ENCODE measurements around the gene MRPL33.
A peak's percentile ranks its signal among the peaks of the same experiment; 100 is the strongest.

Gene MRPL33

DNA sequence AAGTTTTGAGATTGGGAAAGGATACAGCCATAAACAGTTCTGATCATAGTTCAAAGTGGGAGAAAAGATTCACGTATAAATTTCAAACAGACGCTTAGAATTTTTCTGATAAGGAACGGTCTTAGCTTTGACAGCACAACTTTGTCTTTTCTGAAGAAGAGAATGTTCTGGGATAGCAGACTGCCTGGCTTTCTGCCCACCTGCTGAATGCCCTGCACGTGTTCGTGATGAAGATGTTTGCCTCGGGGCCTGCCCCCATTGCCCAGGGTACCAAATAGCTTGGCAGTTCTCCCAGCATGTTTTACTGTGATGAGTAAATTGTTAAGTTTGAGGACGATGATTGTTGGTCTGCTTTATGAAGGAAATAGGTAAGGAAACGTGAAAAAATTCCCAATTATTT is 4.6 kb downstream of the MRPL33 start:
- FAIRE-seq (no peak), DNase-seq (ENCODE audit: low spot score) (no peak)

- DNase-seq (ENCODE audit: low spot score), result no peak
- no peak for FAIRE-seq
These were observed 5.2 kb downstream of the MRPL33 start for GRCh38 chr2:27776696-27777095.

GRCh38 chr2:27779417-27780055 is 8.0 kb downstream of the MRPL33 start:
- FAIRE-seq (no peak), DNase-seq (ENCODE audit: low spot score) (no peak)

DNA sequence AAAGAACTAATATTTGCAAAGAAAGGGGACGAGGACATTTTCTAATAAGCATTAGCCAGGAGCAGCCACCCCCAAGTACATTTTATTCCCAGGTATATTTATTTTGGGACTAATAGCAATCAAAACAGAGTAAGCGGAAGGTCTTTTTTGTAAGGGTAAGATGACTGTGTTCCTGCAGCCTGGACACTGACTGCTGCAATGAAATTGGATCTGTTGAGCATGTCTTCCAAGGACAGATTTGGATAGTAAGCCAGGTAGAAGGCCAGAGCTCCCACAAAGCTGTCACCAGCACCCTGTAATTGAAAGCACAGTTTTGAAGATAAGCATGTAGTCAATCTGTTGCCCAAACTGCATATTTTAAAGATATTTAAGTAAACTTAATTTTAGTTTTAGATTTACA is 10.0 kb downstream of the MRPL33 start:
- no peak for DNase-seq (ENCODE audit: low spot score)
- FAIRE-seq, result no peak

GRCh38 chr2:27782701-27783100 is 11.2 kb downstream of the MRPL33 start:
- DNase-seq (ENCODE audit: low spot score), result no peak
- no peak for FAIRE-seq

GRCh38 chr2:27790796-27791195 is 19.3 kb downstream of the MRPL33 start:
- DNase-seq (ENCODE audit: low spot score), result no peak
- FAIRE-seq, result peak; percentile 55

DNA sequence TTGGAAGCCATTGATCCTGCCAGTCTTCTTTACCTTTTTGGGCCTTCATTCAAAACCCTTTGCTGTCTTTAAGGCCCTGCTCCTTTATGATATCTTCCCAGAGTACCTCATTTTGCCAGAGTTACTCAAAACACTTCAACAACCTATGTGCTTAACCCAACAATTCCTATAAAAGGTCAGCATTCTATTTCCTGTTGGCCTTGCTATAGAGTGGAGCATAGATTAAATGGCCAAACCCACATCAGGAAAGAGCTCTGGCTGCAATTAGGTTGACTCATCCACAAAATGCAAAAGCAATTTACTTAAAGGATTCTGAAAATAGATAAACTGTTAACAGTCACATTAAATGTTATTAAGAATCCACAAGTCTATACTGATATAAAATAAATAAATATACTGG is 21.2 kb downstream of the MRPL33 start:
- DNase-seq (ENCODE audit: low spot score) (no peak), FAIRE-seq (no peak)

DNA sequence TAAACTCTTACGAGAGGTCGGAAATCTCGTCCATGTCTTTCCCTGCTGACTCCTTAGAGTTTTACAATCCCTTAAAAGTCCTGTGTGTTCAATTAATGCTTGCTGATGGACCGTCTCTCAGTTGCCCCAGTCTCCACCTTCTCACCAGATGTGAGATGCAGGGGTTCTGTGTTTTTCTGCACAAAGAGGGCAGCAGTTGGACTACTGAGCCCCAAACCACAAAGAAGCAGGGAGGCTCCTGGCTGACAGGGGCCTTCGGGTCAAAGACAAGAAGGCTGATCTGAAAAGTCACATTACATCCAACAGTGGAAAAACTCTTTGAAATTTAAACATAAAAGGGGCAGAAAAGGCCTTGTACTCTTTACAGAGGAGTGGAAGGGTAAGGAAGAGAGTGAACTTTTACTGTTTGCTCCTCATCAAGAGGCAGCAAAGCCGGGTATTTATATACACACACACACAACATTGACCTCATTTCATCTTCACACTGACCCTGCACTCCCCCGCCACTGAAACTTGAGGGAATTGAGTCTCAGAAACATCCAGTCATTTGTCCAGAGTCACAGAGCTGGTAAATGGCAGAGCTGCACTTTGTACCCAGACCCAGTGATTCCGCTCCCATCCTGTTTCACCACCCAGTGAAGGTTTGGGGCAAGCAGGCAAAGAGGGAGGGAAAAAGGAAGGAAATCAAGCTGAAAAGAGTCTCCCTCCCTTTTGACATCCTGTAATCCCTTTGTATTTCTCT is 23.7 kb downstream of the MRPL33 start:
- DNase-seq (ENCODE audit: low spot score) (no peak), FAIRE-seq (no peak)

DNA sequence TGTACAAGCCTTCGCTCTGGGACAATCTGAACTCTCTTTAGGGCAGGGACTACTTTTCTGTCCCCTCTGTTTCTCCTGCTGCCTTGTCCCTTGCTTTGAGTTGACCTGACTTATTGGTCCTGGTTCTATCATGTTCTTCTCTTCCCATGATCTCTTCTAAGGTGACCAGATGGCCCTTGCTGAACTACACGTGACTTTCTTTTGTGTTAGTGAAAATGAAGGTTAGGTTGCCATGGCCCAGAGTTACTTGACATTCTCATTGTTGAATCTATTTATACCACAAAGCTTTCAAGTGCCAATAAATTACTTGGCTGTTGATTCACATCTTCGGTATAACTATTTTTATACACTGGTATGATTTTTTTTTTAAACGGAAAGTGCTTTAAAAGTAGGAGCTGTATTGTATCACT is 24.4 kb downstream of the MRPL33 start:
- no peak for DNase-seq (ENCODE audit: low spot score)
- FAIRE-seq, result no peak

- DNase-seq (ENCODE audit: low spot score) (no peak), FAIRE-seq (no peak)
These were observed 25.6 kb downstream of the MRPL33 start for GRCh38 chr2:27796791-27797765.

DNA sequence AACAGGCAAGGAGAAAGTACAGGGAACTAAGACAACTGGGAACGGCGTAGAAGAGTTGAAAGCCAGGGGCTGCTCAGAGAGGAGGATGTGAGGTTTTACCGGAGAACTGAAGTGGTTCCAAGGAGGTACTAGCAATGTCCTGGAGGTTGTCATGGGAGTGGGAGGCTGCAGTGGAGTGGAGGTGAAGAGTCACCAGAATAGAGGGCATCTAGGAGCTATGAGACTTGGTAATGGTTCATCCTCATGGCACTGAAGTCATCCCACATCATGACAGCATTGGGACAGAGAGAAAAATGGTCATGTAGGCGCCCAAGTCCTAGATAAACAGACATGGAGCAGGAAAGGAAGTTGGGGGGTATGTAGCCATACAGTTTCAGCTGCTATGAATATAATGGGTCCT is 26.3 kb downstream of the MRPL33 start:
- FAIRE-seq (no peak), DNase-seq (ENCODE audit: low spot score) (no peak)

GRCh38 chr2:27798486-27798885 is 27.0 kb downstream of the MRPL33 start:
- DNase-seq (ENCODE audit: low spot score), result no peak
- no peak for FAIRE-seq

DNA sequence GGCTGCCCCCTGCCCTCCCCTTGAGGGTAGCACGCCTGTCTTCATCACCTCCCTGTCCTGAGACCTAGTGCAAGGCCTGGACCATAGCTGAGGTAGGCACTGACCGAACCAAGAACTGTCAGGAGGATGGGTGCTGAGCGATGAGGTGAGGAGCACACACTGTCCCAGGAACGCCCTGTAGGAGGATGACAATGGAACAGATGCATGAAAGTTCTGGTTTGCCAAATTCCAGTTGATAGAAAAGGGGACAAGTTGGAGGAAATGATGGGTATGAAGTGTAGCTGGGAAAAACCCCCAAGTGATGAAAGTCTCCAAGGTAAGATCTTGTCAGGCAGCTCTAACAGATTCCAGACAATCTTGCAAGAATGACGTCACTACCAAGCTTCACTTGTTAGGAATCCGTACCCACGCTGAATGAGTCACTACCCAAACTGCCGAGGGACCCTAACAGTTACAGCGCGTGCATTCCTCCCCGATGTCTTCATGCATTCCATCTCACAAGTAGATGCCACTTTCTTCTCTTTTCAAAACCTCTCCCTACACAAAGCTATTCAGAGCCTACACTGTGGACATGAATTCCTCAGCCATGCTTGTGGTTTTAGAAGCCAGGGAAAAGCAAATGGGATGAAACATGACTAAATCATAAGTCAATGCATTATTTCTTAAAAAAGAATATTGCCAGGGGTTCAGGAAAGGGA is 27.6 kb downstream of the MRPL33 start:
- DNase-seq (ENCODE audit: low spot score), result peak; percentile 94

DNA sequence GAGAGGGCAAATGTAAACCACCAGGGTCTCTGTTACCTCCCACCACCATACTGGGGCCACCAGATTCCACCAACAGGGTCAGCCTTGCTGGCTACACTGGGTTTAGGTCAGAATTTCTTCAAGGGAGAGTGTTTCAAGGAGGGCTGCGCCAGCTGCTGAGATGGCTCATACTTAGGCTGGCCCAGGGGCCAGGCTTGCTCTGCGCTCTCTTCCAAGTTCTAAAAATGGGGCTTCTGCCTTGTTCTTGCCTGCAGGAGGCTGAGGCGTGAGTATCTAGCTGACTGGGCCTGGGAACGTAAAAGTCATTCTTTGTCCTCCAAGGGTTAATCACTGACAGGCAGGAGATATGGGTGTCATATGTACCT is 28.1 kb downstream of the MRPL33 start:
- FAIRE-seq (no peak), DNase-seq (ENCODE audit: low spot score) (peak; percentile 73)

More for the DNA sequence above, 27.6 kb downstream of the MRPL33 start:
- FAIRE-seq, result peak; percentile 89

DNA sequence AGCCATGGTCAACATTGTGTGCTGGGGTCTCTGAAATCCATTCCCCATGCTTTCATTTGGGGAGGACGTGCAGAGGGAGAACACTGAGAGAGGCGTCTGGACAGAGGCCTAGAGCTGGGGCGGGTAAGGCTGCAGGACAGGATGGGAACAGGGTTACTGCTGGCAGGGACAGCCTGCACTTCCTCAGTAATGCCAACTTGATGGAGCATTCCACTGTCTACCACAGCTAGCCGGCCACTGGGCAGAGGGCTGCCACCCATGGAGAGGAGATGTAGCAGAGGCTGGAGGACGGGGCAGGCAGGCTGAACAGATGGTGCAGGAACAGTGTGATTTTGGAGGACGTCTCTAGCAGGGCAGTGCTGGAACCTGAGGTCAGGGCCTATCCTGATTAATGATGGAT is 29.3 kb downstream of the MRPL33 start:
- DNase-seq (ENCODE audit: low spot score) (no peak), FAIRE-seq (peak; percentile 67)

GRCh38 chr2:27802547-27802946 is 31.0 kb downstream of the MRPL33 start:
- FAIRE-seq, result no peak
- no peak for DNase-seq (ENCODE audit: low spot score)

GRCh38 chr2:27803046-27803445 is 31.5 kb downstream of the MRPL33 start:
- no peak for FAIRE-seq
- no peak for DNase-seq (ENCODE audit: low spot score)

- no peak for FAIRE-seq
- no peak for DNase-seq (ENCODE audit: low spot score)
These were observed 32.6 kb downstream of the MRPL33 start for GRCh38 chr2:27804146-27804545.

DNA sequence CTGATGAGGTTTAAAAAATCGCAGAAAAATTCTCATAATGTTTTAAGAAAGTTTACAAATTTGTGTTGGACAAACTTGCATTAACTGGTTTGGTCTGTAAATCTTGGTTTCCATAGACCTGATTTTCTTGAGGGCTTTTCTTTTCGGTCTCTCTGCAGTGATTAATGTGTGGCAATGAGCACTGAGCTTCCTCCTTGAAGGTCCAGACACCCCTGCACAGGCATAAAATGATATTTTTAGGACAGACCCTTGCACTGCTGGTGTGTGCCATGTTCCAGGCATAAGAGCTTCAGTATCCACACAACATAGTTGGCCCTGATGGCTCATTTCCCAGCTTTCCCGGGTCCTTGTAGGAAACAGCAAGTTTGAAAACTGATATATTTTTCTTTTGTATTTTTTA is 33.7 kb downstream of the MRPL33 start:
- no peak for FAIRE-seq
- no peak for DNase-seq (ENCODE audit: low spot score)

DNA sequence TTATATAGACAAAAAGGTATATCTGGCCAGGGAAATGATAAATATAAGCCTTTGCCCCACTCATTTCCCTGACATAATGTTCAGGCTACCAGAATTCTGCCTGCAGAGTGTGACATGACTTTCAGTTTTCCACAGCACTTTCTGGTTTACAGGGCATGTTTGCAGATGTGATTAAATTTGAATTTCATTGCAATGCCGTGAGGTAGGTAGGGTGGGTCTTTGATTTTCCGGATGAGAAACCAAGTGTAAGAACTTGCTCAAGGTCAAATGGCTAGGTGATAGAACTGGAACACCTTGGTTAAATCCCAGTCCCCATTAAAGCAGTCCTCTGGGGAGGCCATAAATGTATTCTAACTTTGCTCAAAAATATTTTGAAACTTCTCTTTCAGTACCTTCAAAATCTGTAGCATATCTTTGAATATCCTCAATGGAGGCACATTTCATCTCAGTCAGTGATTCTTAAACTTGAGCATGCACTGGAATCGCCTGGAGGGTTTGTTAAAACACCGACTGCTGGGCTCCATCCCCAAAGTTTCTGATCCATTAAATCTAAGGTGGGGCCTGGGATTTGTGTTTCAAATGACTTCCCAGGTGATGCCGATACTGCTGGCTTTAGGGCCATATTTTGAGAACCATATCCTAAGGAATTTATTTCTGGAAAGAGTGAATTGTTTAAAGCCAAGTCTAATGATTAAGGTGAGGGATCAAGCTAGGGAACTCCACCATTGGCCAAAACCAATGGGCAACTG is 35.0 kb downstream of the MRPL33 start:
- no peak for FAIRE-seq

GRCh38 chr2:27807476-27807875 is 36.0 kb downstream of the MRPL33 start:
- FAIRE-seq (no peak), DNase-seq (ENCODE audit: low spot score) (peak; percentile 45)

More for the DNA sequence above, 35.0 kb downstream of the MRPL33 start:
- no peak for DNase-seq (ENCODE audit: low spot score)

Data from urothelium cell line (cell line).